GM19395 (cell line): Measurements from ENCODE around the gene THTPA.

Source experiments
- ATAC-seq: cut with Tn5 transposase; IDR thresholded peaks from one replicate; pipeline ENCODE4 v1.9.1; 2021; ENCODE audit warnings: mild to moderate bottlenecking, moderate library complexity; ENCODE audit not compliant: unreplicated experiment

THTPA gene

GRCh38 chr14:23566778-23567185, 10.7 kb downstream of the THTPA start:
- ATAC-seq, result peak; percentile 8

DNA sequence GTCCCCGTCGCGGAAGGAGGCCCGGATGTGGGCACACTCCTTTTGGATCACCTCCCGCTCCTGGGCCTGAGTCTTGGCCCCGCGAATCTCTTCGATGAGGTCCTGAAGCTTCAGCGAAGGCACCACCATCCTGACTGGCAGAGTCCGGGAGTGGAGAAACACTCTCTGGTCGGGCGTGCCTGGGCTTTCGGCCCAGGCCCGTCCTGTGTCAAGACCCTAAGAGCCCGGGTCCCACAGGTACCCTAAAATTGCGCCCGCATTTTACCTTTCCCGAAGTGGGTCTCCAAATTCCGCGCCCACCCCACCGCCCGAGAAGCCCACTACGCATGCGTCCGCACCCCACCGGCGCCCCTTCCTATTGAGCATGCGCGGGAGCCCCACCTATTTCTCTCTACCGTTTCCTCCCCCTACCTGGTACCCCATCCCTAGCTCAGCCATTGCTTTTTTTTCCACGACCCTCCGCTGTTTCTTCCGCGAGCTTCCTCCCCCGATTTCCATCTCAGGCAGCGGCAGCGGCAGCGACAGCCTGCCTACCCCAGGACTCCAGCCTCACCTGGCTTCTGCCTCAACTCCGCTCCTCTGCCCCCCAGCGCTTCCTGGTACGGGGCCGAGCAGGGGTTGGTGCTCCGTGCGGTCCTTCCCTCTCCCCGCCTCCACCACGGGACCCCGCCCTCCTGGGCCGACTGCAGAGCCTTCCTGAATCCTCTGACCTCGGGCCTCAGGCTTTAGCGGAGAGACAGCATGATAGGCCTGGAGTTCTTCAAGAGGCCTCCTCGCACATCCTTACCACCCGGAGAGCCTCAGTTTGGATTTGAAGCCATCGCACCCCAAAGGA, 11.3 kb downstream of the THTPA start, which contains the start of gene AP1G2:
AP1G2 (minus strand) TSS at position 606 of the 835 bp plus-strand sequence; CDS start at position 129, 477 bp downstream.
- ATAC-seq, result peak; percentile 88

- ATAC-seq, result no peak
These were observed 12.0 kb downstream of the THTPA start for GRCh38 chr14:23568021-23568599.

GRCh38 chr14:23568600-23569331, 12.7 kb downstream of the THTPA start:
- ATAC-seq, result no peak

GRCh38 chr14:23569443-23570151, 13.5 kb downstream of the THTPA start:
- no peak for ATAC-seq

- ATAC-seq, result no peak
These were observed 14.9 kb downstream of the THTPA start for GRCh38 chr14:23570806-23571483.

- no peak for ATAC-seq
These were observed 15.8 kb downstream of the THTPA start for GRCh38 chr14:23571701-23572523.

DNA sequence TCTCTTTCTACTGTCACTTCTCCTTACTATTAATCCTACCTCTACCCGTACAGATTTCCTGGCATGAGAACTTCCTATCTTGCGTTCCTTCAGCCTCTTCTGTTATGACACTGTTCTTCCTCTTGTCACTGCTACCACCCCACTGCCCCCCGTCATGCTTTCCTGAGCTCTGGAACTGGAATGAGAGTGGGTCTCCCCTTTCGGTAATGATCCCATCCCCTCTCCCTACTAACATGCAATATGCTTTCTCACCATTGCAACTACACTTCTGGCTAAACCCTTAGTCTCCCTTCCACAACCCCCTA, 16.4 kb downstream of the THTPA start:
- no peak for ATAC-seq

DNA sequence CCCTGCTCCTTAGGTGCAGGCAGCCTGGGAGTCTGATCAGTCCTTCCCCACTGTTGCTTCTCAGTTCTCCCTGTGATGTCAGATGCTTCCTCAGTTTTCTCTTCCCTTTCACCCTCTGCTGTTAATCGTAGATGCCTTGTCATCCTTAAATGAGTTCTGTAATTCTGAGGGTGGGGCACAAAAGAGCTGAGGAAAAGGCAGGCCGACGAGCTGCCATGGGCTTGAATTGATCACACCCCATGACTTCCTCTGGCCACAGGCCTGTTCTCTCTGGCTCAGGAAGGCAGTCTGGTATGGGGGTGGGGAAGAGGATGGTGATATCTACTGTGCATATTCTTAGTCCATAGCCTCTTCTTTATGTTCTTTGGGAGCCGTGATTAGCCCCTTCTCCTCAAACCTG, 16.8 kb downstream of the THTPA start:
- no peak for ATAC-seq

- no peak for ATAC-seq
These were observed 17.4 kb downstream of the THTPA start for GRCh38 chr14:23573384-23574015.

- no peak for ATAC-seq
These were observed 21.1 kb downstream of the THTPA start for GRCh38 chr14:23577004-23577681.

GRCh38 chr14:23577710-23578392, 21.8 kb downstream of the THTPA start:
- ATAC-seq, result no peak

- no peak for ATAC-seq
These were observed 22.7 kb downstream of the THTPA start, which contains the start of gene JPH4 for GRCh38 chr14:23578560-23579310. TSS of gene JPH4 (minus strand) at chr14:23578790. CDS start at chr14:23577453, 1,337 bp downstream.

GRCh38 chr14:23579311-23579630, 23.2 kb downstream of the THTPA start:
- no peak for ATAC-seq

DNA sequence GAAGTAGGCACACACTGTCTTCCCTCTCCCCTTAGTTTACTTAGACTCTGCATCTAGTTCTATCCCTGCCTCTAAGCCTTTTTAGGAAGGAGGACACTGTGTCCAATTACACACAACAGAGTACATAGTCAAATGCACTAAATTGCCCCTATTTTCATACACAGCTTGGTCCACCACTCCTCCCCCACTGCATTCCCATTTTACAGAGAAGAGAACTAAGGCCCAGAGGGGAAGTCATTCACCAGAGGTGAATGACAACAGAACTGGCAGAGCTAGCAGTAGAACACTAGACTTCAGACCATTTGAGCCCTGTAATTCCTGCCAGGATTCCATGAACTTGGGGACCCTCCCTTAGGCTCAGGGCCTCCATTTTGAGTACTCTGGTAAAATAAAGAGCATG, 23.7 kb downstream of the THTPA start:
- ATAC-seq, result no peak

DNA sequence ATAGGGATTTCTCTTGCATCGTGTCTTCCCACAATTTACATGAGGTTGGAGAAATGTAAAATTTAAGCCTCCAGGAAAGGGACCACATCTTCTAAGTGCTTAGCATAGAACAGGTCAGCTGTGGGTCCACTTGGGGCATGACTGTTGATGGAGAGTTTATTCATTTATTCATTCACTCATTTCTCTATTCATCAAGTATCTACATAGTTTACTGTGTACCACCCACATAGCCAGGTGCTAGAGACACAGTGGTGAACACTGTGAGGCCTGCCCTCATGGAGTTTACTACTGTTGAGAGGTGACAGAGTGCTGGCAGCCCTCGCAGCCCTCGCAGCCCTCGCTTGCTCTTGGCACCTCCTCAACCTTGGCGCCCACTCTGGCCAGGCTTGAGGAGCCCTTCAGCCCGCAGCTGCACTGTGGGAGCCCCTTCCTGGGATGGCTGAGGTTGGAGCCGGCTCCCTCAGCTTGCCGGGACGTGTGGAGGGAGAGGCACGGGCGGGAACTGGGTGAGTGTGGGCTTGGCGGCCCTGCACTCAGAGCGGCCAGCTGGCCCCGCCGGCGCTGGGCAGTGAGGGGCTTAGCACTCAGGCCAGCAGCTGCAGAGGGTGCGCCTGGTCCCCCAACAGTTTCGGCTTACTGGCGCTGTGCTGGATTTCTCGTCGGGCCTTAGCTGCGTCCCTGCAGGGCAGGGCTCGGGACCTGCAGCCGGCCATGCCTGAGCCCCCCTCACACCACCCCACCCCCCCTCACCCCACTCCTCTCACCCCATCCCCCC, 24.3 kb downstream of the THTPA start:
- ATAC-seq, result no peak

GRCh38 chr14:23580948-23581281, 24.8 kb downstream of the THTPA start:
- no peak for ATAC-seq
